Subcutaneous abdominal adipose tissue (tissue), 5 donors: ENCODE results near the gene CBLL2.

Source experiments
- H3K27ac ChIP-seq: one replicate; pipeline ENCODE4 v1.7.0; 2013; ENCODE audit warnings: low read depth, mild to moderate bottlenecking, inconsistent platforms, low read length, moderate library complexity
- H3K27me3 ChIP-seq, 5 donors: one replicate each; pipeline ENCODE4 v1.7.0; 2013; ENCODE audit warnings: low read length in 5 of 5, inconsistent platforms in 1 of 5; ENCODE audit not compliant: control insufficient read depth in 5 of 5, insufficient read depth in 4 of 5
- H3K36me3 ChIP-seq, 5 donors: one replicate each; pipeline ENCODE4 v1.7.0; 2013; ENCODE audit warnings: low read length in 5 of 5; ENCODE audit not compliant: control insufficient read depth in 5 of 5, insufficient read depth in 5 of 5
- H3K4me1 ChIP-seq, 5 donors: one replicate each; pipeline ENCODE4 v1.7.0; 2013; ENCODE audit warnings: low read length in 5 of 5, mild to moderate bottlenecking in 3 of 5, moderate library complexity in 1 of 5; ENCODE audit not compliant: control insufficient read depth in 5 of 5, insufficient read depth in 5 of 5
- H3K4me3 ChIP-seq, 5 donors: one replicate each; pipeline ENCODE4 v1.7.0; 2013; ENCODE audit warnings: low read length in 5 of 5, low read depth in 1 of 5
- H3K9ac ChIP-seq, 5 donors: one replicate each; pipeline ENCODE4 v1.7.0; 2013; ENCODE audit warnings: low read length in 5 of 5, mild to moderate bottlenecking in 4 of 5, moderate library complexity in 3 of 5
- H3K9me3 ChIP-seq, 5 donors: one replicate each; pipeline ENCODE4 v1.7.0; 2013; ENCODE audit warnings: low read length in 5 of 5; ENCODE audit not compliant: control insufficient read depth in 5 of 5
- donor health status: healthy.
- donor health status: healthy.
- donor health status: healthy.
- donor health status: healthy.
- donor health status: healthy.

Gene CBLL2

GRCh38 chrX:22272613-22273012 lies at the start of gene CBLL2:
TSS of gene CBLL2 (plus strand) at chrX:22272913. CDS start at chrX:22272992, 79 bp downstream.
- H3K9ac ChIP-seq = no peak within 1 kb of the TSS
- H3K9me3 ChIP-seq = peaks cover 0 to 4% (median 0%) of the 10 kb centered on the region in 5 donors
- no peaks in the 10 kb centered on the region for H3K4me1 ChIP-seq
- H3K36me3 ChIP-seq = no peaks in the 10 kb centered on the region
- no peak within 1 kb of the TSS for H3K27ac ChIP-seq
- no peak within 1 kb of the TSS for H3K4me3 ChIP-seq
- peaks cover 0 to 3% (median 0%) of the 10 kb centered on the region in 5 donors for H3K27me3 ChIP-seq

DNA sequence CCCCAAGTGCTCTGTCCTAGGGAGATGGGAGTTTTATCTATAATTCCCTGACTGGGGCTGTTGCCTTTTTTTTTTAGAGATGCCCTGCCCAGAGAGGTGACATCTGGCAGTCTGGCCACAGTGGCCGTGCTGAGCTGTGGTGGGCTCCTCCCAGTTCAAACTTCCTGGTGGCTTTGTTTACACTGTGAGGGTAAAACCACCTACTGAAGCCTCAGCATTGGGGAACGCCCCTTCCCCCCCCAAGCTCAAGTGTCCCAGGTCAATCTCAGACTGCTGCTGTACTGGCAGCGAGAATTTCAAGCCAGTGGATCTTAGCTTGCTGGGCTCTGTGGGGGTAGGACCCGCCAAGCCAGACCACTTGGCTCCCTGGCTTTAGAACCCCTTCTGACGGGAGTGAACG lies 38.3 kb upstream of the CBLL2 start:
- H3K27ac ChIP-seq = no peak overlapping the region
- H3K4me1 ChIP-seq = no peaks in the 10 kb centered on the region
- H3K9me3 ChIP-seq = no peaks in the 10 kb centered on the region
- no peak overlapping the region for H3K4me3 ChIP-seq
- no peak overlapping the region for H3K9ac ChIP-seq
- H3K36me3 ChIP-seq = no peaks in the 10 kb centered on the region
- H3K27me3 ChIP-seq = peaks cover 0 to 4% (median 2%) of the 10 kb centered on the region in 5 donors

GRCh38 chrX:22237479-22237878 lies 35.2 kb upstream of the CBLL2 start:
- no peaks in the 10 kb centered on the region for H3K36me3 ChIP-seq
- no peaks in the 10 kb centered on the region for H3K9me3 ChIP-seq
- H3K4me1 ChIP-seq = no peaks in the 10 kb centered on the region
- H3K4me3 ChIP-seq = no peak overlapping the region
- H3K27me3 ChIP-seq = peaks cover 0 to 4% (median 2%) of the 10 kb centered on the region in 5 donors
- H3K27ac ChIP-seq = no peak overlapping the region
- no peak overlapping the region for H3K9ac ChIP-seq

- Histone ChIP-seq H3K9ac (no peak overlapping the region), H3K36me3 (no peaks in the 10 kb centered on the region), H3K4me1 (no peaks in the 10 kb centered on the region), H3K27me3 (peaks cover 0 to 6% (median 0%) of the 10 kb centered on the region in 5 donors), H3K4me3 (no peak overlapping the region), H3K27ac (no peak overlapping the region), H3K9me3 (no peaks in the 10 kb centered on the region)
Measured at GRCh38 chrX:22246620-22247019, 26.1 kb upstream of the CBLL2 start.

GRCh38 chrX:22247169-22247568 lies 25.5 kb upstream of the CBLL2 start:
- Histone ChIP-seq H3K4me1 (no peaks in the 10 kb centered on the region), H3K27me3 (peaks cover 0 to 6% (median 0%) of the 10 kb centered on the region in 5 donors), H3K36me3 (no peaks in the 10 kb centered on the region), H3K4me3 (no peak overlapping the region), H3K9me3 (no peaks in the 10 kb centered on the region), H3K9ac (no peak overlapping the region), H3K27ac (no peak overlapping the region)

- H3K27me3 ChIP-seq = peaks cover 0 to 6% (median 0%) of the 10 kb centered on the region in 5 donors
- no peaks in the 10 kb centered on the region for H3K4me1 ChIP-seq
- no peak overlapping the region for H3K27ac ChIP-seq
- H3K9ac ChIP-seq = no peak overlapping the region
- no peaks in the 10 kb centered on the region for H3K36me3 ChIP-seq
- no peaks in the 10 kb centered on the region for H3K9me3 ChIP-seq
- H3K4me3 ChIP-seq = no peak overlapping the region
Measured at GRCh38 chrX:22248401-22248800, 24.3 kb upstream of the CBLL2 start.

DNA sequence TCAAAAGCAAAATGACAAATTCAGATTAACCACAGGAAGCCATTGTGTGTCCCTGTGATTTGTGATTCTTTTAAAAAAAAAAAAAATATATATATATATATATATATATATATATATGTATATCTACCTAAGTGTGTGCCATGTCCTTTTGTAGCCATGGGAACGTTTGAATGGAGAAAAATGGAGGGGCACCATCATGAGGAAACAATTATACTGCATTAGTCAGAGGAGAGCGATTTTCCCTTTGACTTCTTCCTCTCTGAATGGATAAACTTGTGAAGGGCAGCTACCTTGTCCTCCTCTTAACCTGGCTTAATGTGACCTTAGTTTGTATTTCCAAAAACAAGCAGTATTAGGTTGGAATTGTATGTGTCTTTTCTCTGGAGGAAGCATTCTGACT lies 23.3 kb upstream of the CBLL2 start:
- Histone ChIP-seq H3K27ac (no peak overlapping the region), H3K4me3 (no peak overlapping the region), H3K36me3 (no peaks in the 10 kb centered on the region), H3K27me3 (peaks cover 0 to 6% (median 0%) of the 10 kb centered on the region in 5 donors), H3K9me3 (no peaks in the 10 kb centered on the region), H3K4me1 (no peaks in the 10 kb centered on the region), H3K9ac (no peak overlapping the region)

- H3K9me3 ChIP-seq = peaks cover 0 to 4% (median 0%) of the 10 kb centered on the region in 5 donors
- H3K9ac ChIP-seq = no peak overlapping the region
- H3K36me3 ChIP-seq = no peaks in the 10 kb centered on the region
- no peak overlapping the region for H3K27ac ChIP-seq
- no peak overlapping the region for H3K4me3 ChIP-seq
- H3K27me3 ChIP-seq = peaks cover 0 to 3% (median 0%) of the 10 kb centered on the region in 5 donors
- H3K4me1 ChIP-seq = no peaks in the 10 kb centered on the region
Measured at GRCh38 chrX:22268706-22269105, 4.0 kb upstream of the CBLL2 start.

GRCh38 chrX:22273714-22274317 lies 1.1 kb downstream of the CBLL2 start:
- no peak overlapping the region for H3K27ac ChIP-seq
- H3K9ac ChIP-seq = no peak overlapping the region
- no peak overlapping the region for H3K4me3 ChIP-seq
- peaks cover 0 to 4% (median 0%) of the 10 kb centered on the region in 5 donors for H3K9me3 ChIP-seq
- H3K27me3 ChIP-seq = peaks cover 0 to 3% (median 3%) of the 10 kb centered on the region in 5 donors
- no peaks in the 10 kb centered on the region for H3K36me3 ChIP-seq
- no peaks in the 10 kb centered on the region for H3K4me1 ChIP-seq

GRCh38 chrX:22276781-22277180 lies 4.1 kb downstream of the CBLL2 start:
- Histone ChIP-seq H3K27ac (no peak overlapping the region), H3K36me3 (no peaks in the 10 kb centered on the region), H3K4me1 (no peaks in the 10 kb centered on the region), H3K9ac (no peak overlapping the region), H3K9me3 (peaks cover 0 to 5% (median 3%) of the 10 kb centered on the region in 5 donors), H3K27me3 (peaks cover 0 to 3% (median 0%) of the 10 kb centered on the region in 5 donors), H3K4me3 (no peak overlapping the region)
